HG02981 (cell line): ENCODE results near the gene PRRC2B.
A peak's percentile ranks its signal among the peaks of the same experiment; 100 is the strongest.
"Not testable (repeated sequence)": the region's sequence is repeated elsewhere in the genome, so short reads cannot be mapped to it uniquely, and the experiment has no call there.

ENCODE experiments used
- ATAC-seq: cut with Tn5 transposase; IDR thresholded peaks from one replicate; pipeline ENCODE4 v1.9.1; 2021; ENCODE audit warnings: mild to moderate bottlenecking, moderate library complexity; ENCODE audit not compliant: unreplicated experiment

The PRRC2B gene

DNA sequence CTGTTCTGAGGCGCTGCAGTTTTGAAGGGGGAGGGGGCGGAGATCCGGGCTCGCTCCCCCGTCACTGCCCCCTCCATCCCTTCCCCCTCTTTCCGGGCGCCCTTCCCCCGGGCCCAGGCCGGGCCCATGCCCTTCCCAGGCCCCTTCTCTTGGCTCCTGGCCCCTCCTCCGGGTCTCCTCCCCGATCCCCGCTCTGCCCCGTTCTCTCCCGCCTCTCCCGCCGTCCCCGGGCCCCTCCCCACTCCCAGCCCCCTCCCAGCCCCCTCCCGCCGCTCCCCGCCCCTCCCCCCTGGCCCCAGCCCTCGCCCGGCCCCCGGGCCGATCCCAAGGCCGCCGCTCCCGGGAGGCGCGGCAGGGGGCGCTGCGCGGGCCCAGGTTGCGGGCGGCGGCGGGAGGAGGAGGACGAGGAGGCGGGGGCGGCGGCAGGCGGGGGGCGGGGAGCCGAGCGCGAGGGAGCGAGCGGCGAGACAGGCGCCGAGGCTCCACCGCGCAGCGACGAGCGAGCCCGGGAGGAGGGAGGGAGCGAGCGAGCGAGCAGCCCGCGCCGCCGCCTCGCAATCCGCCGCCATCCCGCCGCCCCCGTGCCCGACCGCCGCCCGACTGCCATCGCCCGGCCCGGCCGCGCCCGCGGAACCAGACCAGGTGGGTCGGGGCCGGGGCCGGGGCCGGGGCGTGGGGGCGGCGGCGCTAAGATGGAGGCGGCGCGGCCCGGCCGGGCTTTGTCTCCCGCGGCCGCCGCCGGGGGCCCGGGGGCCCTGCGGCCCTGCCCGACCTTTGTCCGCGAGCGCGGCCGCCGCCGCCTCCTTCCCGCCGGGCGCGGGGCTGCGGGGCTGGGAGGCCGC lies at the start of gene PRRC2B:
Gene PRRC2B (plus strand): TSS at position 465 of the 842 bp plus-strand sequence. CDS start 36,059 bp downstream, outside the sequence.
- ATAC-seq = peak; percentile 42

DNA sequence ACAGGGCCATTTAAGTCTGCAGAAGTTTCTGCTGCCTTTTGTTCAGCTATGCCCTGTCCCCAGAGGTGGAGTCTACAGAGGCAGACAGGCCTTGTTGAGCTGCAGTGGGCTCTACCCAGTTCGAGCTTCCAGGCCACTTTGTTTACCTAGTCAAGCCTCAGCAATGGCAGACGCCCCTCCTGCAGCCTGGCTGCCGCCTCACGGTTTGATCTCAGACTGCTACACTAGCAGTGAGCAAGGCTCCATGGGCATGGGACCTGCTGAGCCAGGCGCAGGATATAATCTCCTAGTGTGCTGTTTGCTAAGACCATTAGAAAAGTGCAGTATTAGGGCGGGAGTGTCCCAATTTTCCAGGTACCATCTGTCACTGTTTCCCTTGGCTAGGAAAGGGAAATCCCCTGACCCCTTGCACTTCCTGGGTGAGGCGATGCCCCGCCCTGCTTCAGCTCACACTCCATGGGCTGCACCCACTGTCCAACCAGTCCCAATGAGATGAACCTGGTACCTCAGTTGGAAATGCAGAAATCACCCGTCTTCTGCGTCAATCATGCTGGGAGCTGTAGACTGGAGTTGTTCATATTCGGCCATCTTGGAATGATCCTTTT lies 48.9 kb upstream of the PRRC2B start:
- not testable (repeated sequence) for ATAC-seq

DNA sequence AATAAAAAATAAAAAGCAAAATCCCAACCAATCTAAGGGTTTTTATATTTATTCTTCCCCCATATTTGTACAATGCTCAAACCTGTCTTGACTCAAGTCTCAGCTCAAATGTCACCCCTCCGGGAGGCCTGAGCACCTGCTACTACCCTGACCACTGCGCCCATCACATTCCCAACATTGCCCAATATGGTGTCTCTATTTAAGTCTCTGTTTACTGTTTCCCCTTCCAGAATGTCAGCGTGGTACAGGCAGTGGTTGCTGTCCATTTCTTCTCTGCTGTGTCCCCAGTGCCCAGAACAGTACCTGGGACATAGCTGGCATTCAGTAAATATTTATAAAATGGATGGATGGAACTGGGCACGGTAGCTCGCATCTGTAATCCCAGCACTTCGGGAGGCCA lies 47.3 kb upstream of the PRRC2B start:
- ATAC-seq = no peak

DNA sequence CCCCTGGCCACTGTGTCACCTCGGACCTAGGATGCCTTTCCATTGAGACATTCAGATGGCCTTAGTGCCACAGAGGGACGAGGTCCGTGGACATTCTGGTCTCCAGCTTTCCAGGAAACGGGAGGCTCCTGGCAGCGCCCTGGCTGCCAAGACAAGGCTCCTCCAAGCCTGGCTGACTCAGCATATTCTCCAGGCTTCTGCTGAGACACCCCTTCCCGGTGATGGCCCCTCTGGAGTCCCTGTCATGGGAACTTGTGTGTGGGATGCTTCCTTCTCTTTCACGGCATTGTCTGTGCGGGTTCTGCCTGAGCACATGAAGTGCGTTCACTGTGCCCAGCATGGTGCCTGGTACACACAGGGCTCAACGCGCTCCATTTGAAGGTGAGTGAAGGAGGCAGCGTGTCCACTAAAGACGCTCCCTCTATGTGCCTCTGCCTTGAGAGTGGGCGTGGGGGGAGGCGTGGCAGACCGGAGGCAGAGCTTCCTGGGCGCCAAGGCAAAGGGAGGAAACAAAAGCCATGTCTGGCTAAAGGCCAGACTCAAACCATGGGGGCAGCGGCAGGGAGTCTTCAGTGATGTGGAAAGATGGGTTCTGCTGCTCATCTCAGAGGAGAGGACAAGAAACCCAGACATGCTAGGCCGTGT lies 46.4 kb upstream of the PRRC2B start:
- ATAC-seq = no peak

DNA sequence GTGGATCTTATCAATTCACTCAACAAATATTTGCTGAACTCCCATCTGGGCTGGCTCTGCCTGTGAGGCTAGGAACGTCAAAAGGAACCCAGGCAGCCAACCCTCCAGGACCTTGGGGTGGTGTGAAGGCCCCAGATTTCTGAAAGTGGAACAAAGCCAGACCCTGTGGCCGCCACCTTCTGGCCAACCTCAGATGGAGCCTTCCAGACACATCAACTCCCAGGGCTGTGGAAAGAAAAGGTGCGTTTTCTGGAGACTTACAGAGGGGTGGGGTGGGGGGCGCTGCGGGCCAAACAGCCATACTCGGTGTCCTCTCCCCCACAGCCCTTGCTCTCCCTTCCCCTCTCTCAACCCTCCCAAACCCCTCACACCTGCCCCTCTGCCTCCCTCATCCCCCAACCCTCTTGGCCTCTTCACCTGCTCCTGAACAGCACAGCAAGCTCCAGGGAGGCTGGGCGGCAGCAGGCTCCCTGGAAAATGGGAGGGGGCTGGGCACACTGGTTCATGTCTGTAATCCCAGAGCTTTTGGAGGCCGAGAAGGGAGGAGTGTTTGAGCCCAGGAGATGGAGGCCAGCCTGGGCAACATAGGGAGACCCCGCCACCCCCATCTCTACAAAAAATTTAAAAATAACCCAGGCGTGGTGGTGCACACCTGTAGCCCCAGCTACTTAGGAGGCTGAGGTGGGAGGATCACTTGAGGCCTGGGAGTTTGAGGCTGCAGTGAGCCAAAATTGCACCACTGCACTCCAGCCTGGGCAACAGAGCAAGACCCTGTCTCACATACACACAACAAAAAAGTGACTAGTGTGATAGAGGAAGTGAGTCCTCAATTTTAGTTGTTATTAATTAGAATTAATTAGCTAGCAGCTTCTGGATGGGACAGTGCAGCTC lies 45.0 kb upstream of the PRRC2B start:
- ATAC-seq = no peak

DNA sequence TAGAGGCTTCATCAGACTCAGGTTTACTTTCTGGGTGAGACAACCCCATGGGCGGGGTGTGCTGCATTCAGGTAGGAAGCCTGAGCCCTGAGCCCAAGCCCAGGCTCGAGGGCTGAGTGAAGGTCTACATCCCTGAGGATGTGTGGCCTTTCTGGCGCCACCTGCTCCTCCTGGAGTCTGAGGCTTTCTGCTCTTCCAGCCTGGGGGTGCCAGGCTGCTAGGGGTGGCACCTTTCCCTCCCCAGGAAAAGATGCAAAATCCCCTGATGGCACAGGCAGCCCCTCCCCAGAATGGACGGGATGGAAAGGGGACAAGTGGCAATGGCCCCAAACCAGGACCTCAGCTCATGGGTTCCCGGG lies 44.4 kb upstream of the PRRC2B start:
- ATAC-seq = no peak

DNA sequence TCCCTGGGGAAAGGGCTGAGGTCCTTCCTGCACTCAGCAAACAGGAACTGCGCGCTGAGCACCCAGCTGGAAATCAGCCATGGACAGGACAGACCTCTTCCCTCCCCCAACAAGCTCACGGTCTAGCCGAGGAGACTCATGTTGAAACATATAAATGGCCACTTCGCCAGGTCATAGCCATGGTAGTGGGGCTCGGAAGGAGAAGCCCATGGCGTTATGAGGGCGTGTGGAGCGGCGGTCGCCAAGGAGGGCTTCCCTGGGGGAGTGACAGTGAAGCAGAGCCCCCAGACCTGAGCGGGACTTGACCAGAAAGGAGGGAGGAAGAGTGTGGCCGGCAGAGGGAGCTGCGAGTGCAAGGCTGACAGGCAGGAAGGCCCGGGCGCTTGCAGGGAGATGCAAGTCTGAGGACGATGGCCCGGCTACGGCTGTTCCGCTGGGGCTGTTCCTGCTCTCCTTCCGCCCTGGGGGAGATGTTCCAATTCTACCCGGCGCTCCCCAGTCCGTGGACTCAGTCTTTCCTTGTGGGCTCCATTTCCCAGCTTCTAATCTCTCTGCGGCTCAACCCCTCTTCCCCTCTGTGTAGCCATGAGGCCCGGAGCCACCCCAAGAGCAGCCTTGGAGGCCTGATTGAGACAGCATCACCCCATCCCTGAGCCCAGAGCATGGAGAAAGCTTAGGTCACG lies 43.9 kb upstream of the PRRC2B start:
- peak; percentile 54 for ATAC-seq

DNA sequence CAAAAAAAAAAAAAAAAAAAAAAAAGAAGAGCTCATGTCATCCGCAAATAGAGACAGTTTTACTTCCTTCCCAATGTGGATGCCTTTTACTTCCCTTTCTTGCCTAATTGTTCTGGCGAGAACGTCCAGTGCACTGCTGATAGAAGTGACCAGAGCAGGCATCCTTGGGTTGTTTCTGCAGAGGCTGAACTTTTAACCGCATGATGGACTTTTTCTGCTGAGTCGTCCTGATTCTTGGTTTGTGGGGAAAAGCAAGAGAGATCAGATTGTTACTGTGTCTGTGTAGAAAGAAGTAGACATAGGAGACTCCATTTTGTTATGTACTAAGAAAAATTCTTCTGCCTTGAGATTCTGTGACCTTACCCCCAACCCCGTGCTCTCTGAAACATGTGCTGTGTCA lies 37.4 kb upstream of the PRRC2B start:
- ATAC-seq = not testable (repeated sequence)

DNA sequence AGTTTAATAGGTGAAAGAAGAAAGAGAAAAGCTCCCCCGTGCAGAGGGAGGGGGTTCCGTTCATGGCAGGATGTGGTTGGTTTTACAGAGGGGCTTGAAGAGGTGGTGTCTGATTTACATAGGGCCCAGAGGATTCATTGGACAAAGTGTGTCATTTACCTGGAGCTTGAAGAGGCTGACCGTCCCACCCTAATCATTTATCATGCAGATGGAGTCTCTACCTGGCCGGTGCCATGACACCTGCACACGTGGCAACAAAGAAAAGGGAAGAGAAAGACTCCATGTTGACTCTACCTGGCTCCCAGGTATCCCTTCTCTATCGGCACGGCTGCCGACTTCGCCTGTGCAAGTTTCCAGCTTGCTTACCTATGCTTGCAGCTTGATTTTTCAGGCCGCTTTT lies 35.3 kb upstream of the PRRC2B start:
- no peak for ATAC-seq

DNA sequence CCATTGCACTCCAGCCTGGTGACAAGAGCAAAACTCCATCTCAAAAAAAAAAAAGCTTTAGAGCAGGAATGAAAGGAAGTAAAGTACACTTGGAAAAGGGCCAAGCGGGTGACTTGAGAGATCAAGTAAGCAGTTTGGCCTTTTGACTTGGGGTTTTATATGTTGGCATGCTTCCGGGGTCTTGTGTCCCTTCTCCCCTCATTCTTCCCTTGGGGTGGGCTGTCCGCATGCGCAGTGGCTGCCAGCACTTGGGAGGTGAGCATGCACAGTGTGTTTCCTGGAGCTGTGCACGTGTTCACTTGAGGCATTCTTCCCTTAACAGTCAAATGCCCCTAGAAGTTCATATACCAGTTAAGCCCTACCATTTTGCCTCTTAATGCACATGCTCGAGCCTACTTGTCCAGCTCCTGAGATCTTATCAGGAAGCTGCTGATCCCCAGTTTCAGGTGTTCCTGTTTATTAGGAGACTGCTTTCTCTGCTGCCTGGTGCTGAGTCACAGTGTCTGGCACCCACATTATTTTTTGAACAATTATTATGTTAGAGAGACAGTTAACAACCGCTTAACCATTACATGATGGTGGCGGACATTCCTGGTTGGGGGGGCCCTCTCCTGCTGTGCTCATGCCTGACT lies 32.6 kb upstream of the PRRC2B start:
- no peak for ATAC-seq

DNA sequence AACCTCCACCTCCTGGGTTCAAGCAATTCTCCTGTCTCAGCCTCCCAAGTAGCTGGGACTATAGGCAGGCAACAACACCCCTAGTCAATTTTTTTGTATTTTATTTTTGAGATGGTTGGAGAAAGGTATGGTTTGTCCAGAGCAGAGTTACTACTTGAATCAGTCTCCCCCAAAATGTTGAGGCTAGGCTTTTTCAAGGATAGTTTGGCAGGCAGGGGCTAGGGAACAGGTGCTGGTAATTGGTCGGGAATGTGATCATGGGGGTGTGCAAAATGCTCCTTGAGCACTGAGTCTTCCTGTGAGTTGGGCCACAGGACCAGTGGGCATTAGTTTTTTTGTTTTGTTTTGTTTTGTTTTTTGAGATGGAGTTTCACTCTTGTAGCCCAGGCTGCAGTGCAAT lies 28.3 kb upstream of the PRRC2B start:
- no peak for ATAC-seq

DNA sequence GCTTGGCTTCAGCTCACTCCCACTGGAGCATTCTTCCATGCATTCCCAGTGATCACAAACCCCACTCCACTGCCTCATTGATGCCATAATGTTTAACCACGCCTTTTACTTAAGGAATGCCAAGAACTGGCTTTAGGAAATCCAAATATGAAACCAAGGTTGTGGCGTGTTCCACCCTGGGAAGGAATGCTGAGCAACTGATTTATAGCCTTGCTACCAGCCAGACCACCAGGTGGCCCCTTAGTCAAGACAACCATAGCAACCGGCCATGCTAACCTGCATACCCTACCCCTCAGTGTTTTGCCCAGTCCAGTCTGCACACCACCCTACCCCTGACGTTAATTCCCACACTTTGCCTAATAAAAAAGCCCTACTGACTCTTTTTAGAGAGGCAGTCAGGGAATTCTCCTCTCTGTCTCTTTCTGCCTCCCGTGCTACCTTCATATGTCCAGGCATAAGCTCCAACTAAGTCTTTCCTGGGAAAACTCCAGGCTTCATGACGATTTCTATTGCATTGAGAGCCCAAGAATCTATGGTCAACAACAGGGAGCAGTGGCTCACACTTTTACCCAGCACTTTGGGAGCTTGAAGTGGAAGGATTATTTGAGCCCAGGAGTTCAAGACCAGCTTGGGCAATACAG lies 27.0 kb upstream of the PRRC2B start:
- no peak for ATAC-seq

DNA sequence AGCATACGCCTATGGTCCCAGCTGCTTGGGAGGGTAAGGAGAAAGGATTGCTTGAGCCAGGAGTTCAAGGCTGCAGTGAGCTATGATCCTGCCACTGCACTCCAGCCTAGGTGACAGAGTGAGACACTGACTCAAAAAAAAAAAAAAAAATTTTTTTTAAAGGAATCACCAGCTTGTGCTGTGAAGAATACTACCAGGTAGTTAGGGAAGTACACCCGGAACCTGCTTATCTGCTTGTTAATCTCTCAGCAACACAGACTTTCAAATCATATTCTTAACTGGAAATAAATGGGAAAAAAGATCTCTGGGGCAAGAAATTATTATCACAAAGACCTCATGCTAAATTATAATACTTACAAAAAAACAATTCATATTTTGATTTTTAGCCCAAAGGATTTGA lies 26.4 kb upstream of the PRRC2B start:
- ATAC-seq = no peak

DNA sequence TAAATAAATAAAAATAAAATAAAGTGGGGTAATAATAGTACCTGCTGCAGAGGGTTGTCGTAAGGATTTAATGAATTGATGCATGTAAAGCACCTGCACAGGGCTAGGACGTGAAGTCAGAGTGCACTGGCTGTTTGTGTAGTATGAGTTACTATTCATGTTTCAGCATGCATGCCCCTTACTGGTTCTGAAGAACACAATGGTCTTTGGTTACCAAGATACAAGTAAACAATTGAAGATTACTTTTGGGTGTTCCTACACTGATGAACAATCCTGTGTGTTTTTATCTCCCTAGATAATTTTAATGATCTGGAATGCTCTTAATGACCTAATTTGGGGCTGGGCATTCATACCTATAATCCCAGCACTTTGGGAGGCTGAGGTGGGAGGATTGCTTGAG lies 23.2 kb upstream of the PRRC2B start:
- ATAC-seq = no peak

DNA sequence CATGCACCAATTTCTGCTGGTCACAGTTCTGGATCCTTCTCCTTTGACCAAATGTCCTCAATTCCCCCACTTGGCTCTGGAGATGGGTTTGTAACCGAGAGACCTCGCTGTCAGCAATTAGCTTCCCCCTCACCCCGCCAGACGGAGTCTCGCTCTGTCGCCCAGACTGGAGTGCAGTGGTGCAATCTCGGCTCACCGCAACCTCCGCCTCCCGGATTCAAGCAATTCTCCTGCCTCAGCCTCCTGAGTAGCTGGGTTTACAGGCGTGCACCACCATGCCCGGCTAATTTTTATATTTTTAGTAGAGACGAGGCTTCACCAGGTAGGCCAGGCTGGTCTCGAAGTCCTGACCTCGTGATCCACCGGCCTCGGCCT lies 21.3 kb upstream of the PRRC2B start:
- not testable (repeated sequence) for ATAC-seq

DNA sequence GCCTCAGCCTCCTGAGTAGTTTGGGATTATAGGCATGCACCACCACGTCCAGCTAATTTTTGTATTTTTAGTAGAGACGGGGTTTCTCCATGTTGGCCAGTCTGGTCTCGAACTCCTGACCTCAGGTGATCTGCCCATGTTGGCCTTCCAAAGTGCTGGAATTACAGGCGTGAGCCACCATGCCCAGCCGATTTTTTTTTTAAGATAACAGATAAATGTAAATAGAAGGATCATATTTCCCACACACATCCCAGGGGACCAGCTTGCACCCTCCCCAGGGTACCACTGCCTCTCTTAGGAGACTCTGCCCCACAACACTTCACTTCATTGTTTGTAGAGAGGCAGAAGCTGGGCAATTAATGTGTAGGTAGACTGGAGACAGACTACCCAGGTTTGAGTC lies 19.2 kb upstream of the PRRC2B start:
- not testable (repeated sequence) for ATAC-seq

DNA sequence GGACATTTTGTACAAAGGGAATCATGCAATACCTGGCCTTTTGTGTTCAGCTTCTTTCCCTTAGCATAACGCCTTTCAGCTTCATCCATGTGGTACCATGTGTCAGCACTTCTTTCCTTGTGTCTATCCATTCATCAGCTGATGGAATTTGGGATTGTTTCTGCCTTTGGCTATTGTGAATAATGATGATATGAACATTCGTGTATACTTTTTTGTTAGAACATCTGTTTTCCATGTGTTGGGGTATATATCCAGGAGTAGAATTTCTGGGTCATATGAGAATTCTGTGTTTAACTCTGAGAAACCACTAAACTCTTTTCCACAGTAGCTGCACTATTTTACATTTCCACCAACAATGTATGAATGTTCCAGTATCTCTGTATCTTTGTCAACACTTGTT lies 14.8 kb upstream of the PRRC2B start:
- no peak for ATAC-seq

DNA sequence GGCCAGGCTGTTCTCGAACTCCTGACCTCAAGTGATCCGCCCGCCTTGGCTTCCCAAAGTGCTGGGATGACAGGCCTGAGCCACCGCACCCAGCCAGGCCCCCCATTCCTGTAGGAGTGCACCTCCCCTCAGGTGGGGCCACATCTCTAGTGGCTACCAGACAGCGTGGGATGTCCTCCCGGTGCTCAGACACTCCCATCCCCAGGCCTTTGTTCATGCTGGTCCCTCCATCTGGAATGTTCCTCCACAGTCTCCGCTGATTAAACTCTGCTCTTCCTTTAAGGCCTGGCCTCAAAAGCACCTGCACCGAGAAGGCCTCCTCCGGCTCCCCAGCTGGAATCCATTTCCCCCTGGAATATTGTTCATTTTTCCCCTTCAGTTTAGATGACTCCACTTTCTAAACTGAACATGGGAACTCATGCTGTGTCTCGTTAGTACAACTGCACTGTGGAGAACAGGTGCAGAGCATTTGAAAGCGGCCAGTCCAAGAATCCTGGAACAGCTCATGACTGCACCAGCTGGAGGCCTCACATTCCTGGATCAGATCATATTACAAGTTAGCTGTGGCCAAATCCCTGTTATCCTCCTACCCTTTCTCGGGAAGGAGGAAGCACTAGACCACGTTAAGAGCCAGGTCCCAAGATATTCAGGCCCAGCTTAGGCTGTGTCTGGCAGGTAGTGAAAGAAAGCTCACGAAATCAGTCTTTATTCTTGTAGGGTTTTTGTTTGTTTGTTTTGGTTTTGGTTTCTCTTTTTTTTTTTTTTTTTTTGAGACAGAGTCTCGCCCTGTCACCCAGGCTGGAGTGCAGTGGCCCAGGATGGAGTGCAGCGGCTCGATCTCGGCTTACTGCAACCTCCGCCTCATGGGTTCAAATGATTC lies 10.8 kb upstream of the PRRC2B start:
- no peak for ATAC-seq

DNA sequence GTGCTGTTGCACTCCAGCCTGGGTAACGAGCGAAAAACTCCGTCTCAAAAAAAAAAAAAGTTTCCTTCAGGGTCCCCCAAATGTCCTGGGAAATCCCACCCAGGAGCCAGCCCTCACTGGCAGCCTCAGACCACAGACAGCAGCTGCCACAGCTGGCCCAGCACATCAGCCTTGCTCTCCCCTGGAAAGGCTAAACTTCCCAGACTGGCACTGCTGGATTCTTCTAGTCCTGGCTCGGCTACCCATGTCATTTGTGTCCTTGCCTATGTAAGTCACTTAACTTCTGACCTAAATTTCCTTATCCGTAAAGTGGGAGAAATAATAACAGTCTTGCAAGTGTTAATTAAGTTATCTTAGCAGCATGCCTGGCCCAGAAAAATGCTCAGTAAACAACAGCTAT lies 8.6 kb upstream of the PRRC2B start:
- ATAC-seq = no peak
